GM12874 (cell line): ENCODE measurements around the gene TDRD9.

ENCODE experiments used
- TF ChIP-seq, protein P1 (sequence below): IDR thresholded peaks from 2 replicates; pipeline ENCODE4 v1.5.1; 2011; ENCODE audit warnings: low read depth, mild to moderate bottlenecking, control low read depth, low read length, moderate library complexity; ENCODE audit not compliant: insufficient read depth

The TDRD9 gene

DNA sequence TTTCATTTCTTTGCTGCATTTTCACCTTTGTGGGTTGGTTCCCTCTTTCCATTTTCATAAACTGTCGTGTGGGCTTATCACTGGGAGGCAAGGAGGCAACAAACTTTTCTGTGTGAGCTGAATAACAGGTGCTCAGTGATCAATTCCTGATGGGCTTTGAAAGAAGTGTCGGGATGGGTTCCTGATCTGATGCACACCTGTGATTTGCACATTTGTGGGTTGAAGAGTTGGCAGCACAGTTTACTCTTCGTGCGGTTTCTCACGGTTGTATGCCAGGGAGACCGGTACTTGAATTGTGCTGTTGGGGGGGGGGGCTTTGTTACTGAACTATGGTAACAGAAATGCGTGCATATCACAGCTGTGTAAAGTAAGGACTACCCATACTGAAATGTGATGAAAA lies 141.3 kb downstream of the TDRD9 start:
- TF ChIP-seq, protein P1, sequence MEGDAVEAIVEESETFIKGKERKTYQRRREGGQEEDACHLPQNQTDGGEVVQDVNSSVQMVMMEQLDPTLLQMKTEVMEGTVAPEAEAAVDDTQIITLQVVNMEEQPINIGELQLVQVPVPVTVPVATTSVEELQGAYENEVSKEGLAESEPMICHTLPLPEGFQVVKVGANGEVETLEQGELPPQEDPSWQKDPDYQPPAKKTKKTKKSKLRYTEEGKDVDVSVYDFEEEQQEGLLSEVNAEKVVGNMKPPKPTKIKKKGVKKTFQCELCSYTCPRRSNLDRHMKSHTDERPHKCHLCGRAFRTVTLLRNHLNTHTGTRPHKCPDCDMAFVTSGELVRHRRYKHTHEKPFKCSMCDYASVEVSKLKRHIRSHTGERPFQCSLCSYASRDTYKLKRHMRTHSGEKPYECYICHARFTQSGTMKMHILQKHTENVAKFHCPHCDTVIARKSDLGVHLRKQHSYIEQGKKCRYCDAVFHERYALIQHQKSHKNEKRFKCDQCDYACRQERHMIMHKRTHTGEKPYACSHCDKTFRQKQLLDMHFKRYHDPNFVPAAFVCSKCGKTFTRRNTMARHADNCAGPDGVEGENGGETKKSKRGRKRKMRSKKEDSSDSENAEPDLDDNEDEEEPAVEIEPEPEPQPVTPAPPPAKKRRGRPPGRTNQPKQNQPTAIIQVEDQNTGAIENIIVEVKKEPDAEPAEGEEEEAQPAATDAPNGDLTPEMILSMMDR, result no peak

DNA sequence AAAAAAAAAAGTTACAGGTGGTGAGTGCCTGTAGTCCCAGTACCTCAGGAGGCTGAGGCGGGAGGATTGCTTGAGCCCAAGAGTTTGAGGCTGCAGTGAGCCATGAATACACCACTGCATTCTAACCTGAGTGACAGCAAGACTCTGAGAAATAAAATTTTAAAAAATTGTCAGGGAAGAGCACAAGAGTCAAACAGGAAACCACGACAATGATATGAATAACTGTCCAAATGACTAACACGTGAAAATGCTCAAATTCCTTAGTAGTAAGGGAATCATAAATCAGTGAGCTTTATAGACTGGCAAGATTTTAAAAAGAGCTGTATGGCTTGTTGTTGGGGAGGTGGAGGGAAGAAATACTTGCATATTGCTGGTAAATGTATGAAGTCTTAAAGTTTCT lies 144.3 kb downstream of the TDRD9 start:
- TF ChIP-seq, protein P1, result no peak

DNA sequence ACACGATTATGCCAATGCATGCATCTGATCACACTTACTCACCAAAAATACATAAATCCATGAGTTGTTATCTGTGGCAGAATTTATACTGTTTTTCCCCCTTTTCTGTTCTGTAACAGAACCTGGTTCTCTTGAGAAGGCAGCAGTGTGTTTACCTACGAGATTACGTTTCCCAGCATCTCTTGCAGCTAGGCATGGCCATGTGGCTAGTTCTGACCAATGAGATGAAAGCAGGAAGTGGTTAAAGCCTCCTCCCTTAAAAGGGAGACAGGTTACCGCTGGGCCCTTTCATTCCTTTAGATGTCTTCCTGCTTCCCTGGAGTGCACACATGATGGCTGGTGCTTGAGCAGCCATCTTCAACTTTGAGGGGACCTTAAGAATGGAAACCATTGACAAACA lies 145.5 kb downstream of the TDRD9 start:
- TF ChIP-seq, protein P1, result no peak

DNA sequence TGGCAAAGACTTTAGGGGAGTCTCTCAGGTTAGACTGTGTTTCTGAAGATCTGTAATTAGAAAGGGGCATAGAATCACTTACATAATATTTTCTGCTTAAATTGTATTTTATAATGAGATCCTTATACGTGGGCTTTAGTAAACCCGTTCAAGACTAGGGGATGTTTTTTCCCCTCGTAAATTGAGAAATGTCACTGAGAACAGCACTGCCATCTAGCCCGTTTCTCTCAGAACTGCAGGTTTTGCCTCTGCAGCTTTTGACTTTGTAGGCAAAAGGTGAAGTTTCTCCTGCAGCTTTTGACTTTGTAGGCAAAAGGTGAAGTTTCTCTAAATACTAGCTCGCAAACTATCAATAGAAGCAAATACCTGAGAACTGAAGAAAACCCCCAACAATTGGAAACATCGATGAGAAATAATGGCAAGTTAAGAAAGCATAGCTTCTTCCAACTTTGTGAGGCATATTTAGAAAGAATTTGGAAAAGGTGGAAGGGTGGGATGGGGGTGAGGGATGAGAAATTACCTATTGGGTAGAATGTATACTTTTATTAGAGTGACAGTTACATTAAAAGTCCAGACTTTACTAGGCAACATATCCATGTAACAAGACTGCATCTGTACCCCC lies 147.4 kb downstream of the TDRD9 start:
- TF ChIP-seq, protein P1, result no peak

DNA sequence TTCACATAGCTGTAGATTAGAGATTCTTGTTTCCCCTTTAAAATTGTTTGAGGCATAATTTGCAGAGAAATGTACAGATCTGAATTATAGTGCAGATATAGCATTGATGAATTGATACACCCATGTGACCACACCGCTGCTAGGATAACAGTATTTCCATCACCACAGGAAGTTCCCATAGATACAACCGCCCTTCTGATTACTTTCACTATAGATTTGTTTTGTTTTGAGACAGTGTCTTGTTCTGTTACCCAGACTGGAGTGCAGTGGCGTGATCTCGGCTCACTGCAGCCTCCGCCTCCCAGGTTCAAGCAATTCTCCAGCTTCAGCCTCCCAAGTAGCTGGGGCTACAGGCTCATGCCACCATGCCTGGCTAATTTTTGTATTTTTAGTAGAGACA lies 148.5 kb downstream of the TDRD9 start:
- TF ChIP-seq, protein P1, result no peak

DNA sequence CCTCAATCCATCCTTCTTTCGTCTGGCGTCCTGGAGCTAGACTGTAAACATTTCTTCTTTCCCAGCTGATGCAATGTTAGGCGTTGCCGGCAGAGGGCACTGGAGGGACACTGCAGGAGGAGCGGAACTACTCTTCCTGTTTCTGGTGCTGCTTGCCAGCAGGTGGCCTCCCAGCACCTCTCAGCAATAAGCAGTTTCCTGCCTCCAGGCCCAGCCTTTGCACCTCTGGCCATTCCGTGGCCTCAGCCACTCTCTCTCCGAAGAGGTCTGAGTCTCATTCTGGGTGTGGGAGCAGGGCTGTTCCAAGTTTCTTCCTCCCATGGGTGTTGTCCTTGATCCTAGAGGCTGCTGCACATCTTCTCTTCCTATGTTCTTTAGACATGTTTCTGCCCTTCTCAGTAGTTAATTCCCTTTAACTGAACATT lies 149.8 kb downstream of the TDRD9 start:
- TF ChIP-seq, protein P1, result peak; percentile 100

DNA sequence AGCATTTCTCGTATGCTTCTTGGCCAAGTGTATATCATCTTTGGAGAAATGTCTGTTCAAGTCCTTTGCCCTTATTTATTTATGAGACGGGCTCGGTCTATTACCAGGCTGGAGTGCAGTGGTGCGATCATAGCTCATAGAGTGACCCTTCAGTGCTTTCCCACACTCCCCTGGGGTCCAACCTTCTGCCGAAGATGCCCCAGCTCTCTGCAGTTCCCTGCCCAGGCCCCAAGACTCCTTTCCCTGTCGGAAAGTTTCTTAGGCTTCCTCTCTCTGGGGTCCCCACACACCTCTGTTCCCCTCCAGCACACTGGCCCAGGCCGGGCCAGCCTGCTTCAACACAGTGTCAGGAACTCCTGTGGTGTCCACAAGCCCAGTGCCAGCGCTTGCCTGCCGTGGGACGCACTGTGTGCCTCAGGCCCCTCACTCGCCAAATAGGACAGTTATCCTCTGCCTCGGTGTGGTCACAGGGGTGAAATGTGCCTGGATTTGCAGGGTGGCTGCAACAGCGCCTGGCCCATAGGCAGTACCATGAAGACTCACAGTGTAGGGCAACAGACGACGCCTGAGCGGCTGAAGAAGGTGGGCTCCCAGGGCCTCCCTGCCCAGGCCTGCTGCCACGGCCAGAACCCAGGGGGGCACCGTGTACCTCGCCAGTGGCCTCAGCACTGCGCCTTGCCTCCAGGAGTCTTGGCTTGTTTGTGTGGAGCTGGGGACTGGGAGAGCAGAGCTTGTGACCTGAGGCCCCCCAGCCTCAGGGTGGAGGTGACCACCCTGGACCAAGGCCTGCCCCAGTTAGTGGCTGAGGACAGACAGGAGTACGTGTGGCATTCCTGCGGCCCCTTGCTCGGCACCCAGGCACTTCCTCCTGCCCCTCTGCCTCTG lies 152.4 kb downstream of the TDRD9 start:
- TF ChIP-seq, protein P1, result no peak
